ENCODE data around the gene LAIR2. TPM values are rescaled to one million over a fixed set of nuclear protein-coding genes. Genes with fewer than 3 reads are reported as not detected.
A peak's percentile ranks its signal among the peaks of the same experiment; 100 is the strongest.

Gene LAIR2
- total and polyA plus RNA-seq, 2 of the 13 experiments (the other 11 are each of a cell fraction or from before 2014, with no cell fraction given) = 1.3 to 1.9 TPM

DNA sequence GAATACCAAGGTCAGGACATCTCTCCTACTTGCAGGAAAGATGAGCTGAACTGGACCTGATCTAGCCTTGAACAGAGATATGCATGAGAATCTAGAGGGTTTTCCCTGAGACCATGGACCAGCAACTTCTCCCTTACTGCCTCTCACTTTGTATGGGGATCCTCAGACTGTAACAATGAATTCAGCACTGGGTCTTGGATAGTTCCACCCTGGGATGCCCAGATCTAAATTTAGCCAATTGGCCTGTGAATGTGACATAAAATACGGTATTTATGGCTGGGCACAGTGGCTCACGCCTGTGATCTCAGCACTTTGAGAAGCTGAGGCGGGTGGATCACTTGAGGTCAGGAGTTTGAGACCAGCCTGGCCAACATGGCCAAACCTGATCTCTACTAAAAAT is 55.7 kb downstream of the LAIR2 start (continued):
- TF ChIP-seq, protein P1, sequence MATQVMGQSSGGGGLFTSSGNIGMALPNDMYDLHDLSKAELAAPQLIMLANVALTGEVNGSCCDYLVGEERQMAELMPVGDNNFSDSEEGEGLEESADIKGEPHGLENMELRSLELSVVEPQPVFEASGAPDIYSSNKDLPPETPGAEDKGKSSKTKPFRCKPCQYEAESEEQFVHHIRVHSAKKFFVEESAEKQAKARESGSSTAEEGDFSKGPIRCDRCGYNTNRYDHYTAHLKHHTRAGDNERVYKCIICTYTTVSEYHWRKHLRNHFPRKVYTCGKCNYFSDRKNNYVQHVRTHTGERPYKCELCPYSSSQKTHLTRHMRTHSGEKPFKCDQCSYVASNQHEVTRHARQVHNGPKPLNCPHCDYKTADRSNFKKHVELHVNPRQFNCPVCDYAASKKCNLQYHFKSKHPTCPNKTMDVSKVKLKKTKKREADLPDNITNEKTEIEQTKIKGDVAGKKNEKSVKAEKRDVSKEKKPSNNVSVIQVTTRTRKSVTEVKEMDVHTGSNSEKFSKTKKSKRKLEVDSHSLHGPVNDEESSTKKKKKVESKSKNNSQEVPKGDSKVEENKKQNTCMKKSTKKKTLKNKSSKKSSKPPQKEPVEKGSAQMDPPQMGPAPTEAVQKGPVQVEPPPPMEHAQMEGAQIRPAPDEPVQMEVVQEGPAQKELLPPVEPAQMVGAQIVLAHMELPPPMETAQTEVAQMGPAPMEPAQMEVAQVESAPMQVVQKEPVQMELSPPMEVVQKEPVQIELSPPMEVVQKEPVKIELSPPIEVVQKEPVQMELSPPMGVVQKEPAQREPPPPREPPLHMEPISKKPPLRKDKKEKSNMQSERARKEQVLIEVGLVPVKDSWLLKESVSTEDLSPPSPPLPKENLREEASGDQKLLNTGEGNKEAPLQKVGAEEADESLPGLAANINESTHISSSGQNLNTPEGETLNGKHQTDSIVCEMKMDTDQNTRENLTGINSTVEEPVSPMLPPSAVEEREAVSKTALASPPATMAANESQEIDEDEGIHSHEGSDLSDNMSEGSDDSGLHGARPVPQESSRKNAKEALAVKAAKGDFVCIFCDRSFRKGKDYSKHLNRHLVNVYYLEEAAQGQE (IDR thresholded peaks at IDR 0.05; ENCODE audit: borderline replicate concordance in 1 of 2, low read depth in 1 of 2, low read length in 2 of 2) = peak; percentile 11 to 87
- TF ChIP-seq ZNF432 (CRISPR knock-in tag; IDR thresholded peaks at IDR 0.05; ENCODE audit: borderline replicate concordance) (no peak), ZBTB7A (CRISPR knock-in tag; IDR thresholded peaks at IDR 0.05) (no peak), MIER2 (CRISPR knock-in tag; IDR thresholded peaks at IDR 0.05) (peak; percentile 72), KMT2B (CRISPR knock-in tag; IDR thresholded peaks at IDR 0.05) (no peak)
- TF ChIP-seq, protein P2, sequence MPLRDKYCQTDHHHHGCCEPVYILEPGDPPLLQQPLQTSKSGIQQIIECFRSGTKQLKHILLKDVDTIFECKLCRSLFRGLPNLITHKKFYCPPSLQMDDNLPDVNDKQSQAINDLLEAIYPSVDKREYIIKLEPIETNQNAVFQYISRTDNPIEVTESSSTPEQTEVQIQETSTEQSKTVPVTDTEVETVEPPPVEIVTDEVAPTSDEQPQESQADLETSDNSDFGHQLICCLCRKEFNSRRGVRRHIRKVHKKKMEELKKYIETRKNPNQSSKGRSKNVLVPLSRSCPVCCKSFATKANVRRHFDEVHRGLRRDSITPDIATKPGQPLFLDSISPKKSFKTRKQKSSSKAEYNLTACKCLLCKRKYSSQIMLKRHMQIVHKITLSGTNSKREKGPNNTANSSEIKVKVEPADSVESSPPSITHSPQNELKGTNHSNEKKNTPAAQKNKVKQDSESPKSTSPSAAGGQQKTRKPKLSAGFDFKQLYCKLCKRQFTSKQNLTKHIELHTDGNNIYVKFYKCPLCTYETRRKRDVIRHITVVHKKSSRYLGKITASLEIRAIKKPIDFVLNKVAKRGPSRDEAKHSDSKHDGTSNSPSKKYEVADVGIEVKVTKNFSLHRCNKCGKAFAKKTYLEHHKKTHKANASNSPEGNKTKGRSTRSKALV (CRISPR knock-in tag; IDR thresholded peaks at IDR 0.05) = no peak
- TF ChIP-seq, protein P3, sequence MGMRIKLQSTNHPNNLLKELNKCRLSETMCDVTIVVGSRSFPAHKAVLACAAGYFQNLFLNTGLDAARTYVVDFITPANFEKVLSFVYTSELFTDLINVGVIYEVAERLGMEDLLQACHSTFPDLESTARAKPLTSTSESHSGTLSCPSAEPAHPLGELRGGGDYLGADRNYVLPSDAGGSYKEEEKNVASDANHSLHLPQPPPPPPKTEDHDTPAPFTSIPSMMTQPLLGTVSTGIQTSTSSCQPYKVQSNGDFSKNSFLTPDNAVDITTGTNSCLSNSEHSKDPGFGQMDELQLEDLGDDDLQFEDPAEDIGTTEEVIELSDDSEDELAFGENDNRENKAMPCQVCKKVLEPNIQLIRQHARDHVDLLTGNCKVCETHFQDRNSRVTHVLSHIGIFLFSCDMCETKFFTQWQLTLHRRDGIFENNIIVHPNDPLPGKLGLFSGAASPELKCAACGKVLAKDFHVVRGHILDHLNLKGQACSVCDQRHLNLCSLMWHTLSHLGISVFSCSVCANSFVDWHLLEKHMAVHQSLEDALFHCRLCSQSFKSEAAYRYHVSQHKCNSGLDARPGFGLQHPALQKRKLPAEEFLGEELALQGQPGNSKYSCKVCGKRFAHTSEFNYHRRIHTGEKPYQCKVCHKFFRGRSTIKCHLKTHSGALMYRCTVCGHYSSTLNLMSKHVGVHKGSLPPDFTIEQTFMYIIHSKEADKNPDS (CRISPR knock-in tag; IDR thresholded peaks at IDR 0.05) = no peak
- TF ChIP-seq, protein P4, sequence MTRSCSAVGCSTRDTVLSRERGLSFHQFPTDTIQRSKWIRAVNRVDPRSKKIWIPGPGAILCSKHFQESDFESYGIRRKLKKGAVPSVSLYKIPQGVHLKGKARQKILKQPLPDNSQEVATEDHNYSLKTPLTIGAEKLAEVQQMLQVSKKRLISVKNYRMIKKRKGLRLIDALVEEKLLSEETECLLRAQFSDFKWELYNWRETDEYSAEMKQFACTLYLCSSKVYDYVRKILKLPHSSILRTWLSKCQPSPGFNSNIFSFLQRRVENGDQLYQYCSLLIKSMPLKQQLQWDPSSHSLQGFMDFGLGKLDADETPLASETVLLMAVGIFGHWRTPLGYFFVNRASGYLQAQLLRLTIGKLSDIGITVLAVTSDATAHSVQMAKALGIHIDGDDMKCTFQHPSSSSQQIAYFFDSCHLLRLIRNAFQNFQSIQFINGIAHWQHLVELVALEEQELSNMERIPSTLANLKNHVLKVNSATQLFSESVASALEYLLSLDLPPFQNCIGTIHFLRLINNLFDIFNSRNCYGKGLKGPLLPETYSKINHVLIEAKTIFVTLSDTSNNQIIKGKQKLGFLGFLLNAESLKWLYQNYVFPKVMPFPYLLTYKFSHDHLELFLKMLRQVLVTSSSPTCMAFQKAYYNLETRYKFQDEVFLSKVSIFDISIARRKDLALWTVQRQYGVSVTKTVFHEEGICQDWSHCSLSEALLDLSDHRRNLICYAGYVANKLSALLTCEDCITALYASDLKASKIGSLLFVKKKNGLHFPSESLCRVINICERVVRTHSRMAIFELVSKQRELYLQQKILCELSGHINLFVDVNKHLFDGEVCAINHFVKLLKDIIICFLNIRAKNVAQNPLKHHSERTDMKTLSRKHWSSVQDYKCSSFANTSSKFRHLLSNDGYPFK (CRISPR knock-in tag; IDR thresholded peaks at IDR 0.05; ENCODE audit: borderline replicate concordance) = no peak

Small RNA genes within 50 kb of the gene (small RNA-seq; reads per million reads assigned to genes)
- 0 reads per million in 3 experiments for gene AC245036.2 (ENCODE audit: insufficient read depth in 2 of 3, insufficient read length in 3 of 3, low read depth in 2 of 3, low replicate concordance in 1 of 3)

Other genes with a start within 250 kb of the LAIR2 start
- not detected in 2 replicates for gene LILRB5, start 245.6 kb upstream of the LAIR2 start, total RNA-seq (2016; rRNA removed; fragmentation: Illumina TruSeq; extraction: Trizol)
- not detected in 2 replicates for gene LILRB5, start 245.6 kb upstream of the LAIR2 start, polyA plus RNA-seq (2011; rRNA removed)
- gene LILRB2, start 221.7 kb upstream of the LAIR2 start, total RNA-seq (2016; rRNA removed; fragmentation: Illumina TruSeq; extraction: Trizol) = not detected in 2 replicates
- gene LILRB2, start 221.7 kb upstream of the LAIR2 start, polyA plus RNA-seq (2011; rRNA removed) = not detected in 2 replicates
- gene LILRA5, start 189.7 kb upstream of the LAIR2 start, total RNA-seq (2016; rRNA removed; fragmentation: Illumina TruSeq; extraction: Trizol) = not detected in 2 replicates
- gene LILRA5, start 189.7 kb upstream of the LAIR2 start, polyA plus RNA-seq (2011; rRNA removed) = not detected in 2 replicates
- gene LILRA4, start 163.7 kb upstream of the LAIR2 start, total RNA-seq (2016; rRNA removed; fragmentation: Illumina TruSeq; extraction: Trizol) = not detected in 2 replicates
- gene LILRA4, start 163.7 kb upstream of the LAIR2 start, polyA plus RNA-seq (2011; rRNA removed) = 0.07 and 0.72 TPM in 2 replicates
- gene LAIR1, start 137.9 kb upstream of the LAIR2 start, total RNA-seq (2016; rRNA removed; fragmentation: Illumina TruSeq; extraction: Trizol) = 0.70 and 1.2 TPM in 2 replicates
- gene LAIR1, start 137.9 kb upstream of the LAIR2 start, polyA plus RNA-seq (2011; rRNA removed) = 0.75 and 1.1 TPM in 2 replicates
- 10.6 and 19.9 TPM in 2 replicates for gene TTYH1, start 87.4 kb upstream of the LAIR2 start, total RNA-seq (2016; rRNA removed; fragmentation: Illumina TruSeq; extraction: Trizol)
- gene TTYH1, start 87.4 kb upstream of the LAIR2 start, polyA plus RNA-seq (2011; rRNA removed) = 6.9 and 8.9 TPM in 2 replicates
- 5.8 and 14.3 TPM in 2 replicates for gene LENG8, start 53.6 kb upstream of the LAIR2 start, total RNA-seq (2016; rRNA removed; fragmentation: Illumina TruSeq; extraction: Trizol)
- 38.3 and 41.9 TPM in 2 replicates for gene LENG8, start 53.6 kb upstream of the LAIR2 start, polyA plus RNA-seq (2011; rRNA removed)
- gene LENG9, start 39.1 kb upstream of the LAIR2 start, total RNA-seq (2016; rRNA removed; fragmentation: Illumina TruSeq; extraction: Trizol) = 1.5 and 2.9 TPM in 2 replicates
- gene LENG9, start 39.1 kb upstream of the LAIR2 start, polyA plus RNA-seq (2011; rRNA removed) = 0.75 and 1.2 TPM in 2 replicates
- 0.83 and 1.6 TPM in 2 replicates for gene CDC42EP5, start 29.5 kb upstream of the LAIR2 start, total RNA-seq (2016; rRNA removed; fragmentation: Illumina TruSeq; extraction: Trizol)
- gene CDC42EP5, start 29.5 kb upstream of the LAIR2 start, polyA plus RNA-seq (2011; rRNA removed) = 0.34 and 0.41 TPM in 2 replicates
- gene LILRA2, start 71.0 kb downstream of the LAIR2 start, total RNA-seq (2016; rRNA removed; fragmentation: Illumina TruSeq; extraction: Trizol) = not detected in 2 replicates
- gene LILRA2, start 71.0 kb downstream of the LAIR2 start, polyA plus RNA-seq (2011; rRNA removed) = 0.53 and 1.1 TPM in 2 replicates
- gene LILRA1, start 90.8 kb downstream of the LAIR2 start, total RNA-seq (2016; rRNA removed; fragmentation: Illumina TruSeq; extraction: Trizol) = not detected in 2 replicates
- not detected in 2 replicates for gene LILRA1, start 90.8 kb downstream of the LAIR2 start, polyA plus RNA-seq (2011; rRNA removed)
- gene LILRB1, start 127.7 kb downstream of the LAIR2 start, total RNA-seq (2016; rRNA removed; fragmentation: Illumina TruSeq; extraction: Trizol) = not detected in 2 replicates
- gene LILRB1, start 127.7 kb downstream of the LAIR2 start, polyA plus RNA-seq (2011; rRNA removed) = not detected in 2 replicates
- gene LILRB4, start 160.2 kb downstream of the LAIR2 start, total RNA-seq (2016; rRNA removed; fragmentation: Illumina TruSeq; extraction: Trizol) = not detected in 2 replicates
- not detected in 2 replicates for gene LILRB4, start 160.2 kb downstream of the LAIR2 start, polyA plus RNA-seq (2011; rRNA removed)
- not detected in 2 replicates for gene KIR3DL3, start 221.6 kb downstream of the LAIR2 start, total RNA-seq (2016; rRNA removed; fragmentation: Illumina TruSeq; extraction: Trizol)
- gene KIR3DL3, start 221.6 kb downstream of the LAIR2 start, polyA plus RNA-seq (2011; rRNA removed) = not detected in 2 replicates
- gene KIR2DL3, start 235.7 kb downstream of the LAIR2 start, total RNA-seq (2016; rRNA removed; fragmentation: Illumina TruSeq; extraction: Trizol) = not detected in 2 replicates
- not detected in 2 replicates for gene KIR2DL3, start 235.7 kb downstream of the LAIR2 start, polyA plus RNA-seq (2011; rRNA removed)